HepG2 (cell line): ENCODE measurements around the gene LRRC17. TPM values are rescaled to one million over a fixed set of nuclear protein-coding genes. Genes with fewer than 3 reads are reported as not detected.

Source experiments
- ATAC-seq: fragments of 200-7000 bp; cut with Tn5 transposase; 3 replicates; pipeline ENCODE4 v1.9.1; 2020; ENCODE audit warnings: mild to moderate bottlenecking, moderate library complexity
- BruUV-seq: library from RNA; stranded (reverse); fragments of 400-500 nt; replicated peaks from 2 replicates; lab custom pipeline; 2021; lab: Mats Ljungman, UMichigan
- CTCF ChIA-PET: fragments of 300-600 bp; formaldehyde crosslinking; extraction: SDS; loops from one replicate; lab custom pipeline; 2021; ENCODE audit warnings: low total read pairs, inconsistent platforms, low intra/inter-chr PET ratio; lab: Yijun Ruan, JAX
- POLR2A ChIA-PET: fragments of 350-600 bp; sonication (Branson Sonifier 250); formaldehyde crosslinking; loops from one replicate; lab custom pipeline; 2020; ENCODE audit warnings: antibody characterized with exemption, inconsistent platforms; lab: Yijun Ruan, JAX
- DNase-seq: peaks from one replicate; pipeline ENCODE4 v3.0.0-alpha.2; 2015; ENCODE audit warnings: low spot score
- FAIRE-seq: peaks from 3 replicates; lab custom pipeline; 2011; peaks lifted over from hg19 to GRCh38; lab: Jason Lieb, UNC
- H2AFZ ChIP-seq: one replicate; pipeline ENCODE4 v1.6.1; 2011; ENCODE audit warnings: low read length, inconsistent platforms
- H3K27ac ChIP-seq: fragments of 300-600 bp; 3 replicates; pipeline ENCODE4 v1.8.0; 2011; ENCODE audit warnings: mixed run types, mild to moderate bottlenecking, mixed read lengths, low read length, inconsistent platforms; ENCODE audit not compliant: insufficient read depth; ENCODE audit errors: extremely low read length
- H3K27me3 ChIP-seq, 2 experiments: fragments of 200-600 bp in 1 of 2; 2 replicates in 1 of 2; 3 replicates in 1 of 2; pipeline versions ENCODE4 v1.6.0 to v1.8.0; 2011; ENCODE audit warnings: low read length in 2 of 2, mild to moderate bottlenecking in 2 of 2, moderate library complexity in 2 of 2, inconsistent platforms in 1 of 2; ENCODE audit not compliant: insufficient read depth in 2 of 2, control insufficient read depth in 1 of 2
- H3K36me3 ChIP-seq, 2 experiments: fragments of 200-600 bp in 1 of 2; replicated peaks in 1 of 2; 2 replicates in 1 of 2; 3 replicates in 1 of 2; pipeline versions ENCODE4 v1.5.1 to v1.8.0; 2011; ENCODE audit warnings: low read length in 2 of 2, inconsistent platforms in 1 of 2; ENCODE audit not compliant: insufficient read depth in 2 of 2, control insufficient read depth in 1 of 2
- H3K4me1 ChIP-seq: 2 replicates; pipeline ENCODE4 v1.5.1; 2012; ENCODE audit warnings: low read length, inconsistent platforms; ENCODE audit not compliant: insufficient read depth
- H3K4me2 ChIP-seq: 2 replicates; pipeline ENCODE4 v1.6.0; 2011; ENCODE audit warnings: low read depth, low read length, inconsistent platforms
- H3K4me3 ChIP-seq, 3 experiments: fragments of 200-600 bp in 1 of 3; sonication (generic), shearing (Covaris generic) in 1 of 3; replicated peaks in 1 of 3; 2 replicates each; pipeline ENCODE4 v1.5.1; 2011 to 2016; ENCODE audit warnings: low read length in 3 of 3, inconsistent platforms in 2 of 3, low read depth in 2 of 3, mild to moderate bottlenecking in 2 of 3, control low read depth in 1 of 3, mixed read lengths in 1 of 3; ENCODE audit not compliant: insufficient read depth in 1 of 3
- H3K79me2 ChIP-seq: one replicate; pipeline ENCODE4 v1.6.1; 2011; ENCODE audit warnings: low read length, inconsistent platforms; ENCODE audit not compliant: insufficient read depth
- H3K9ac ChIP-seq: 2 replicates; pipeline ENCODE4 v1.6.0; 2011; ENCODE audit warnings: mild to moderate bottlenecking, low read depth, low read length, inconsistent platforms; ENCODE audit not compliant: insufficient read depth
- H3K9me3 ChIP-seq: 2 replicates; pipeline ENCODE4 v1.5.1; 2012; ENCODE audit warnings: mild to moderate bottlenecking, low read length
- H4K20me1 ChIP-seq: 2 replicates; pipeline ENCODE4 v1.6.0; 2011; ENCODE audit warnings: inconsistent platforms, mild to moderate bottlenecking, low read length, moderate library complexity; ENCODE audit not compliant: insufficient read depth
- CEBPB ChIP-seq: IDR thresholded peaks from 2 replicates; pipeline ENCODE4 v1.6.1; 2011; ENCODE audit warnings: low read depth, low read length, improper control_type of control experiment, borderline replicate concordance
- EED ChIP-seq: sonication (generic); formaldehyde crosslinking; IDR thresholded peaks from 2 replicates; pipeline ENCODE4 v1.5.0; 2020; ENCODE audit warnings: mild to moderate bottlenecking, missing genetic modification reagents
- ESRRA ChIP-seq: sonication (generic); formaldehyde crosslinking; IDR thresholded peaks from 2 replicates; pipeline ENCODE4 v1.5.1; 2020; ENCODE audit warnings: mild to moderate bottlenecking, low read depth, missing genetic modification reagents
- HMG20A ChIP-seq: IDR thresholded peaks from 2 replicates; pipeline ENCODE4 v1.6.1; 2016; ENCODE audit warnings: borderline replicate concordance
- KLF11 ChIP-seq: IDR thresholded peaks from 2 replicates; pipeline ENCODE4 v1.6.1; 2016; ENCODE audit warnings: missing compliant biosample characterization
- RBM39 ChIP-seq: fragments of 200-400 bp; formaldehyde crosslinking; IDR thresholded peaks from one replicate; pipeline ENCODE4 v1.6.1; 2018; ENCODE audit warnings: antibody characterized with exemption, mild to moderate bottlenecking, low read depth, low read length; ENCODE audit not compliant: poor library complexity, severe bottlenecking
- SRY ChIP-seq: sonication (generic); formaldehyde crosslinking; IDR thresholded peaks from 2 replicates; pipeline ENCODE4 v1.8.0; 2022; ENCODE audit warnings: mild to moderate bottlenecking, missing genetic modification reagents
- TFDP1 ChIP-seq: IDR thresholded peaks from 2 replicates; pipeline ENCODE4 v1.6.1; 2016; ENCODE audit warnings: missing compliant biosample characterization, missing genetic modification reagents, borderline replicate concordance
- THRA ChIP-seq: sonication (generic); formaldehyde crosslinking; IDR thresholded peaks from 2 replicates; pipeline ENCODE4 v1.4.0; 2020; ENCODE audit warnings: missing genetic modification reagents, borderline replicate concordance
- USF2 ChIP-seq, 2 experiments: sonication (generic) in 1 of 2; formaldehyde crosslinking in 1 of 2; IDR thresholded peaks; 2 replicates each; pipeline versions ENCODE4 v1.5.1 to v1.6.1; 2011 to 2020; ENCODE audit warnings: borderline replicate concordance in 1 of 2, low read depth in 1 of 2, low read length in 1 of 2, mild to moderate bottlenecking in 1 of 2, missing genetic modification reagents in 1 of 2, moderate library complexity in 1 of 2
- YEATS4 ChIP-seq: sonication (generic); formaldehyde crosslinking; IDR thresholded peaks from 2 replicates; pipeline ENCODE4 v1.4.0; 2020; ENCODE audit warnings: missing genetic modification reagents, borderline replicate concordance
- ZMAT5 ChIP-seq: sonication (generic); formaldehyde crosslinking; IDR thresholded peaks from 2 replicates; pipeline ENCODE4 v1.5.0; 2020; ENCODE audit warnings: mild to moderate bottlenecking, low read depth, missing genetic modification reagents, borderline replicate concordance
- ZNF546 ChIP-seq: sonication (generic); formaldehyde crosslinking; conservative IDR thresholded peaks from 2 replicates; pipeline ENCODE4 v1.8.1; 2023; ENCODE audit warnings: mild to moderate bottlenecking, missing genetic modification reagents
- ZNF672 ChIP-seq: sonication (generic); formaldehyde crosslinking; IDR thresholded peaks from 2 replicates; pipeline ENCODE4 v1.8.1; 2022; ENCODE audit warnings: missing genetic modification reagents
- ZNF768 ChIP-seq: sonication (generic); formaldehyde crosslinking; IDR thresholded peaks from 2 replicates; pipeline ENCODE4 v1.4.0; 2020; ENCODE audit warnings: missing genetic modification reagents
- WGBS: methylation state at CpG from one replicate; pipeline ENCODE4 v1.1.6; 2017; ENCODE audit warnings: low lambda C conversion rate; 5-methylcytosine and 5-hydroxymethylcytosine counted together
- in situ Hi-C: cut with HindIII; loops from 2 replicates; pipeline ENCODE4 v1.10.0; 2017; ENCODE audit warnings: low pct_unique_long_range_greater_than_20kb; ENCODE audit not compliant: extremely low pct_ligation_motif_present
- intact Hi-C: fragments of 100-400 bp; cut with micrococcal nuclease; formaldehyde crosslinking; loops from one replicate; pipeline ENCODE4 v1.10.0; 2022; ENCODE audit not compliant: unreplicated experiment
- polyA plus RNA-seq, 8 experiments: library from polyadenylated mRNA; depleted of rRNA in 3 of 8; stranded (reverse) in 7 of 8; unstranded in 1 of 8; fragments of >200 nt; fragmentation: Illumina TruSeq in 4 of 8; extraction: Trizol in 4 of 8; gene quantifications; 2 replicates each; pipeline versions ENCODE4 v1.2.1 to v1.2.3, GENCODE V29; 2011 to 2016; ENCODE audit warnings: low read depth in 4 of 8, missing spikeins in 1 of 8, mixed read lengths in 1 of 8; ENCODE audit not compliant: insufficient read depth in 1 of 8
- total RNA-seq, 5 experiments: library from RNA; depleted of rRNA; stranded (reverse); fragments of >200 nt; fragmentation: Illumina TruSeq; extraction: Trizol; gene quantifications; 2 replicates each; pipeline ENCODE4 v1.2.3, GENCODE V29; 2016; ENCODE audit warnings: low read depth in 1 of 5

LRRC17 gene
- total and polyA plus RNA-seq, 2 of the 13 experiments (the other 11 are each of a cell fraction or from before 2014, with no cell fraction given), result 0.20 to 0.66 TPM

GRCh38 chr7:102942868-102943267 is 30.1 kb downstream of the LRRC17 start (continued):
- TF ChIP-seq USF2 (IDR thresholded peaks at IDR 0.05; ENCODE audit: low read depth, low read length) (no peak), USF2 (CRISPR knock-in tag; IDR thresholded peaks at IDR 0.05; ENCODE audit: borderline replicate concordance) (no peak), KLF11 (no peak), ZNF546 (CRISPR knock-in tag) (no peak), ESRRA (CRISPR knock-in tag) (no peak)

- no peaks in the 10 kb centered on the region for H3K79me2 ChIP-seq
- TF ChIP-seq YEATS4, result no peak
- no peak for TF ChIP-seq ZNF672 (CRISPR knock-in tag)
- TF ChIP-seq EED (CRISPR knock-in tag), result no peak
- TF ChIP-seq TFDP1, result no peak
- TF ChIP-seq THRA, result no peak
- TF ChIP-seq ZMAT5 (CRISPR knock-in tag), result no peak
- TF ChIP-seq HMG20A (CRISPR knock-in tag), result no peak
- no peak for TF ChIP-seq SRY
- TF ChIP-seq ZNF768 (CRISPR knock-in tag), result no peak
- no peak for TF ChIP-seq RBM39
- TF ChIP-seq CEBPB, result no peak
- H2AFZ ChIP-seq, result no peak overlapping the region
- ATAC-seq, result no peak
- DNase-seq, result no peak
- FAIRE-seq, result no peak
- H4K20me1 ChIP-seq, result no peaks in the 10 kb centered on the region
- no peaks in the 10 kb centered on the region for H3K4me1 ChIP-seq
- no peak overlapping the region for H3K9ac ChIP-seq
- intact Hi-C loops (no loop called here), in situ Hi-C loops (no loop called here)
- ChIA-PET CTCF (no interaction called here), POLR2A (no interaction called here)
- no peaks in the 10 kb centered on the region for H3K9me3 ChIP-seq
- no peak overlapping the region for H3K4me2 ChIP-seq
- no peaks in the 10 kb centered on the region for H3K36me3 ChIP-seq
- BruUV-seq, result no TSS peak
- peaks cover 0 to 1% of the 10 kb centered on the region in 2 experiments; a peak in 1 of 5 replicates for H3K27me3 ChIP-seq
- 67% methylated on average over 5 of the region's 5 CpGs for whole genome bisulfite sequencing
- no peak overlapping the region for H3K27ac ChIP-seq
- H3K4me3 ChIP-seq, result no peak overlapping the region
These were observed 30.8 kb downstream of the LRRC17 start for GRCh38 chr7:102943423-102944169.
